HG03354 (cell line): ENCODE data around the gene BMP15.

Experiments
- ATAC-seq: cut with Tn5 transposase; IDR thresholded peaks from one replicate; pipeline ENCODE4 v1.9.1; 2021; ENCODE audit warnings: mild to moderate bottlenecking; ENCODE audit not compliant: unreplicated experiment, poor library complexity, severe bottlenecking

Gene BMP15

GRCh38 chrX:50910685-50911176 lies at the start of gene BMP15:
TSS of gene BMP15 (plus strand) at chrX:50910735. CDS start at chrX:50910784, 49 bp downstream.
- no peak for ATAC-seq

GRCh38 chrX:50863471-50863870 lies 47.1 kb upstream of the BMP15 start:
- no peak for ATAC-seq

GRCh38 chrX:50865311-50865710 lies 45.2 kb upstream of the BMP15 start:
- ATAC-seq = no peak

GRCh38 chrX:50871922-50872453 lies 38.5 kb upstream of the BMP15 start:
- ATAC-seq = no peak

GRCh38 chrX:50874876-50875275 lies 35.7 kb upstream of the BMP15 start:
- no peak for ATAC-seq

- ATAC-seq = no peak
Observed at GRCh38 chrX:50876551-50876950, 34.0 kb upstream of the BMP15 start.

- no peak for ATAC-seq
Observed at GRCh38 chrX:50877310-50877709, 33.2 kb upstream of the BMP15 start.

GRCh38 chrX:50881028-50881427 lies 29.5 kb upstream of the BMP15 start:
- ATAC-seq = no peak

- no peak for ATAC-seq
Observed at GRCh38 chrX:50888884-50889283, 21.7 kb upstream of the BMP15 start.

- no peak for ATAC-seq
Observed at GRCh38 chrX:50889582-50889981, 21.0 kb upstream of the BMP15 start.

- no peak for ATAC-seq
Observed at GRCh38 chrX:50893047-50893446, 17.5 kb upstream of the BMP15 start.

GRCh38 chrX:50893466-50893865 lies 17.1 kb upstream of the BMP15 start:
- no peak for ATAC-seq

- ATAC-seq = no peak
Observed at GRCh38 chrX:50905334-50905733, 5.2 kb upstream of the BMP15 start.

GRCh38 chrX:50913520-50913919 lies 3.0 kb downstream of the BMP15 start:
- ATAC-seq = no peak

GRCh38 chrX:50920132-50920531 lies 9.6 kb downstream of the BMP15 start:
- no peak for ATAC-seq

GRCh38 chrX:50927127-50927526 lies 16.6 kb downstream of the BMP15 start:
- no peak for ATAC-seq

- no peak for ATAC-seq
Observed at GRCh38 chrX:50941638-50942037, 31.1 kb downstream of the BMP15 start.

- ATAC-seq = no peak
Observed at GRCh38 chrX:50942471-50942870, 31.9 kb downstream of the BMP15 start.

- no peak for ATAC-seq
Observed at GRCh38 chrX:50952406-50952805, 41.9 kb downstream of the BMP15 start.

GRCh38 chrX:50953832-50954231 lies 43.3 kb downstream of the BMP15 start:
- no peak for ATAC-seq

GRCh38 chrX:50962156-50962555 lies 51.6 kb downstream of the BMP15 start:
- ATAC-seq = no peak

GRCh38 chrX:50963842-50964241 lies 53.3 kb downstream of the BMP15 start:
- no peak for ATAC-seq
